Suprapubic skin (tissue), 3 donors: ENCODE measurements around the gene PTS.

Source experiments
- EP300 ChIP-seq: sonication (generic); formaldehyde crosslinking; IDR thresholded peaks from one replicate; pipeline ENCODE4 v1.6.1; 2017; ENCODE audit warnings: antibody characterized with exemption
- POLR2A ChIP-seq, 2 donors: fragments of 450-650 bp; IDR thresholded peaks; one replicate each; pipeline ENCODE4 v1.6.1; 2017; ENCODE audit warnings: antibody characterized with exemption in 2 of 2, mild to moderate bottlenecking in 2 of 2, moderate library complexity in 2 of 2
- TF ChIP-seq, protein P1 (sequence below), 2 donors: fragments of 200-600 bp in 1 of 2; fragments of 450-650 bp in 1 of 2; sonication (generic) in 1 of 2; IDR thresholded peaks; one replicate each; pipeline ENCODE4 v1.5.1; 2016 to 2019; ENCODE audit warnings: antibody characterized with exemption in 2 of 2, mild to moderate bottlenecking in 1 of 2, moderate library complexity in 1 of 2

DNA sequence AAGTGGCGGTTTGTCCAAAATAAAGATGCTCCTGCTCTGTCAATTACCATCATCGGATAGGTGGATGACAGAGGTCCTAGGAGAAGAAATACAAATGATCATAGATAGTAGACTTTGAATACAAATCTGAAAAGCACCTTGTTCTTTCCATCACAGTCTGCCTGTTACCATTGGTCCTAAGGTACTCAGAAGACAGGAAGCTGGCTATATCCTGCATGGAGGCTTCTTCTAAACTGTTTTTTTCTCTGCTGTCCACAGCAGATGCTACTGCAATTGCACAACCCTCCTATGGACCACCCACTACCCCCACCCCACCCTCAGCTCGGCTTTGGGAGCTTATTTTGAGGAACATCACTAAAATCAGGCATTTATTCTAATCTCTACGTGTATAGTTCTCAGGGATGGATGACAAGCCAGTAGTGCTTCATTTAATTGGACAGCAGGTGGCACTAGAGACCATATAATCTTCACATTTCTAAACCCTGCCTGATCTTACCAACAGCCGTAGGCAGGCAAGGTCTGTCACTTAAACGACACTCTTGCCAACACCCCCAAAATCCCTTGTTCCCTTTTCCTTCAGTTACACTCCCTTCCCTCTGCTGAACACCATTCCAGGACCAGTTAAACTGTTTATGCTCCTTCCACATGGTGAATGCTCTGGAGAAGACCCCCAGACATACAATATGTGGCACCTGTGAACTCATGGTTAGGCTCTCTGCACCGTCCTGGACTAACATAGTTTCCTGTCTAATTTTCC lies 6.6 kb upstream of the PTS start:
- TF ChIP-seq, protein P1, sequence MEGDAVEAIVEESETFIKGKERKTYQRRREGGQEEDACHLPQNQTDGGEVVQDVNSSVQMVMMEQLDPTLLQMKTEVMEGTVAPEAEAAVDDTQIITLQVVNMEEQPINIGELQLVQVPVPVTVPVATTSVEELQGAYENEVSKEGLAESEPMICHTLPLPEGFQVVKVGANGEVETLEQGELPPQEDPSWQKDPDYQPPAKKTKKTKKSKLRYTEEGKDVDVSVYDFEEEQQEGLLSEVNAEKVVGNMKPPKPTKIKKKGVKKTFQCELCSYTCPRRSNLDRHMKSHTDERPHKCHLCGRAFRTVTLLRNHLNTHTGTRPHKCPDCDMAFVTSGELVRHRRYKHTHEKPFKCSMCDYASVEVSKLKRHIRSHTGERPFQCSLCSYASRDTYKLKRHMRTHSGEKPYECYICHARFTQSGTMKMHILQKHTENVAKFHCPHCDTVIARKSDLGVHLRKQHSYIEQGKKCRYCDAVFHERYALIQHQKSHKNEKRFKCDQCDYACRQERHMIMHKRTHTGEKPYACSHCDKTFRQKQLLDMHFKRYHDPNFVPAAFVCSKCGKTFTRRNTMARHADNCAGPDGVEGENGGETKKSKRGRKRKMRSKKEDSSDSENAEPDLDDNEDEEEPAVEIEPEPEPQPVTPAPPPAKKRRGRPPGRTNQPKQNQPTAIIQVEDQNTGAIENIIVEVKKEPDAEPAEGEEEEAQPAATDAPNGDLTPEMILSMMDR (IDR thresholded peaks at IDR 0.05) = peak; percentile 63 to 80
- TF ChIP-seq EP300 = no peak
- TF ChIP-seq POLR2A (IDR thresholded peaks at IDR 0.05) = no peak
